Stimulated activated CD8-positive, alpha-beta memory T cell treated with anti-CD3 and anti-CD28 coated beads, Interleukin-15, amount 100 ng/mL, for 48 hours (primary cell): ENCODE results near the gene POMGNT2.
"Not testable (repeated sequence)": the region's sequence is repeated elsewhere in the genome, so short reads cannot be mapped to it uniquely, and the experiment has no call there.

ENCODE experiments used
- DNase-seq, 2 donors: peaks; one replicate each; pipeline ENCODE4 v3.0.0-alpha.2; 2020; ENCODE audit warnings: low read depth in 2 of 2

The POMGNT2 gene

DNA sequence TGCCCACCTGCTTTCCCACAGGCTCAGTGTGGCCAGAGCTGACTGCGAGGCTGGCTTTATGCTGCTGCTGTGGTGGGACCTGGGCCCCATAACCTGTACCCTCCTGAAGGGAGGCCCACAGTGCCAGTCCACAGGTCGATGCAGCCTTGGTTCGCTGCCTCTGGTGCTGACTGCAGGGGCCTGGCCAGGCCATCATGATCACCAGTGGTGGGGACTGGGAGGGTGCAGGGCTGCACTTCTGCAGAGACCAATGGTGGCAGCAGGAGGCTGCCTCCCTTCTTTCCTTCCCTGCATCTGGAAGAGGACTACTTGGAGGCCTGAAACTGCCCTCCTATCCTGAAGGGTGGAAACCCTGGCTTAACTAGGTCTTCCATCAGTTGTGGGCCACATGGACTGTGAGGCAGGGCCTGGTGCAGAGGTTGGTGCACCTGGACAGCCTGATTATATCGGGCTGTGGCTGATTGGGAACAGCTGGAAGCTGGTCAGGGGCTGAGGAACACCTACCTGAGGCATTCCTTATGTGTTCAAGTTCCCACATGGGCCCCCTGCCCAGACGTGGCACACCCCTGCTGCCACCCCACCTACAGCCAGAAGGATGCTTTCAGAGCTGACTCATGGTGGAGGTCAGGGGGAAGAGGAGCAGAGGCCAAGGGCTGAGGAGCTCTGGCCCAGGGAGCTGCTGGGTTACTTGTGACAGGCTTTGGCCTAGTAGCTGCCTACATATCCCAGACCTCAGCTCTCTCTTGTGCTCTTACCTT is 29.8 kb downstream of the POMGNT2 start:
- DNase-seq, result no peak

GRCh38 chr3:43074901-43075689 is 30.8 kb downstream of the POMGNT2 start:
- DNase-seq, result no peak

DNA sequence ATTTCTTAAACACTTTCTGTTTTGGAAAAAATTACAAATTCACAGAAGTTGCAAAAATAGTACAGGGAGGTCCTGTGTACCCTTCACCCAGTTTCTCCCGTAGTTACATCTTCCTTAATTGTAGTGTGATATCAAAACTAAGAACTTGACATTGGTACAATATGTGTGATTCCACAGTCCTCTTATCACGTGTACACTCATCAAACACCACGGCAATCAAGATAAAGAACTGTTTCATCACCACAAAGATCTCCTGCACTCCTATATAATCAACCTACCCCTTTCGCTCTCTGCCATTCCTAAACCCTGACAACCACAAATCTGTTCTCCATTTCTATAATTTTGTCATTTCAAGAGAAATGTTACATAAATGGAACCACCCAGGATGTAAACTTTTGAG is 31.4 kb downstream of the POMGNT2 start:
- no peak for DNase-seq

- no peak for DNase-seq
Measured at GRCh38 chr3:43073836-43074220, 32.1 kb downstream of the POMGNT2 start.

DNA sequence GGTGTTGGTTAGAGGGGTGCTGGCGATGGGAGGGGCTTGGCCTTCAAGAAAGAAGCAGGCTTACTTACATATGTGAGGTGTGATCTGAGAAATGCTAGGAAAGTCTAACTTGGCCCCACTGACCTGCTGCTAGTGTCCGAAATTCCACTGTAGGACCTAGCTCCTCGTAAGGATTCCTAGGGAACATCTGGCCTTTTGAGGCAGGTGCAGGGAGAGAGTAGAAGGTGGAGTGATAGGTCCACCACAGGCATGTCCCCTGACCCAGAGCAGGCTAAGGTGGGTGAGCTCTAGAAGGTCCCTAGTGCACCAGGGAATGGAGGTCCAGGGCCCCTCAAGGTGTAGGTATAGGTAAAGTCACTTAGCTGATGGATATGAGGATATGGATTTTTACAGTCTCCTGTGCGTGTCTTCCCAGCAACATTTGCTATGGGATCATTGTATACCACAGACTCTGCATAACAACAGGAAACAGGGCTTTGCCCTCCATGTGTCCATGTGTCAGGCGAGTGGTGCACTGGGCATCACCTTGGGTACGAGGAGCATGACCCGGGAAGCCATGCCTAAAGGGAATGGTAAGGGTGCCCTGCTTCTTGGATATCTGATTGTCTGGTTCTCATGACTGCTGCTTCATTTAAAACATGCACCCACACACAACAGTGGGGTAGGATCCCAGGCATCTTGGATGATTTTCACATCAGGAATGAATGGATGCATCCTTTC is 32.6 kb downstream of the POMGNT2 start:
- DNase-seq, result no peak

DNA sequence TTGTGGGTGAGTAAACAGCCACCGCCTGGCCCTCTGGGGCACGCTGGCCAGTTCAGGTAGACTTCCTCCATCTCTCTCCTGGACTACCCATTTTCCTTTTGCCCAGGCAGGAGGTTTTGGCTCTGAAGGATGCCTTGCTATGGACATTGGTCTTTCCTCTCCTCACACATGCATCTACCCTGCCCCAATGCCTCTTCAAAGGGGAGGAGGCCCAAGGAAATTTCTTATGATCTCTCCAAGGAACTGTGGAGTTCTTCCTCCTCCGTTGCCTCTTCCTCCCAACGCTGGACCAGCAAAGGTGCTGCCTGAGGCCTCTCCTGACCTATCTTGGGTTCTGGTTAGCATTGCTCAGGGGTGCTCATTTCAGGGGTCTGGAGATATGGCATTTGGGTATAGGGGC is 33.5 kb downstream of the POMGNT2 start:
- no peak for DNase-seq

- DNase-seq, result no peak
Measured at GRCh38 chr3:43071313-43071893, 34.5 kb downstream of the POMGNT2 start.

DNA sequence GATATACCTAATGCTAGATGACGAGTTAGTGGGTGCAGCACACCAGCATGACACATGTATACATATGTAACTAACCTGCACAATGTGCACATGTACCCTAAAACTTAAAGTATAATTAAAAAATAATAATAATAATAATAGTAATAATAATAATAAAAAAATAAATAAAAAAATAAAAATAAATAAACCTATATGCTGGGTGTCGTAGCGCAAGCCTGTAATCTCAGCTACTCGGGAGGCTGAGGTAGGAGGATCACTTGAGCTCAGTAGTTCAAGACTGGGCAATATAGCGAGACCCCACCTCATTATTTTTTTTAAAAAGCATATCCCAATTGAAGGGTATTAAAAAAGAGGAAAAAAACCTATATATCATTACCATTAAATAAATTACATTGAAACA is 35.2 kb downstream of the POMGNT2 start:
- not testable (repeated sequence) for DNase-seq

GRCh38 chr3:43063114-43063513 is 42.8 kb downstream of the POMGNT2 start:
- DNase-seq, result no peak

DNA sequence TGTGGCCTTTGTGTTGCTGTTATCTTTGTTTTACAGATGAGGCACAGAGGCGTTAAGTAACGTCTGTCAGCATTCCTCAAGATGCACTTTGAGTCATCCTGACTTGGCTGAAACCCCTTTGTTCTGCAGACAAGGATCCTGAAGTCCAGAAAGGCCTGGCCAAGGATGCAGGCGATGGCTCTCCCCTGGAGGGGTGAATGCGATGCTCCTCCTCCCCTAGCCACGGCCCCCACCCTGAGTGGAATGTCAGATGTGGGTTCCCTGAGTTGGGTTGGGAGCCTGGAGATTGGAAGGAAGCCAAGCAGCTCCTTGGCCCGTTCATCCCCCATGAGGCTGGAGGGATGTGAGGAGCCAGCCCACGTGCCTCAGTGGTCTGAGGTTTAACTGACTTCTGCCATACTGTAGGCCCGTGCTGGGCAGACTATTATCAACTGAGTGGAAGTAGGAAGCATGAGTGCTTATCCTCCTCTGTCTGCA is 43.3 kb downstream of the POMGNT2 start:
- DNase-seq, result no peak

DNA sequence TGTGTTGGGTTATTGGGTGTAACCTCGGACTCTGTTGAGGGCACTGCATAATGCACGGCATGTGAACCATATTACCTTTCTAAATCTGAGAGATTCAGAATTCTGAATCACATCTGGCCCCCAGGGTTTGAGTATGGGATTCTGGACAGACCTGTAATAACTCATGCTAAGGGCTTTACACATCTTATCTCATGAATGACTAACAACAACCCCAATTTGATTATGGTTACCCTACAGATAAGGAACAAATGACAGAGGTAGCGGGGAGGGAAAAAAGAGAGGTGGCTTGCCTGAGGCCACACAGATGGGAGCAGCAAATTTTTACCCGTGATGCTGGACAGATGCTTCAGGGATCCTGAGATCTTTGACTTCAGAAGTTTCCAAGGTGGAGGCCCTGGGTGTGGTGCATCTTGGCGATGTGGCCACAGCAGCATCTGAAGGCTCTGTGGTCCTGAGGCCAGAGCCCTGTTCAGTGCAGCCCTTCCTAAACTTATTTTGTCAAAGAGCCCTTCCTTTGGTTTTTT is 43.8 kb downstream of the POMGNT2 start:
- no peak for DNase-seq

DNA sequence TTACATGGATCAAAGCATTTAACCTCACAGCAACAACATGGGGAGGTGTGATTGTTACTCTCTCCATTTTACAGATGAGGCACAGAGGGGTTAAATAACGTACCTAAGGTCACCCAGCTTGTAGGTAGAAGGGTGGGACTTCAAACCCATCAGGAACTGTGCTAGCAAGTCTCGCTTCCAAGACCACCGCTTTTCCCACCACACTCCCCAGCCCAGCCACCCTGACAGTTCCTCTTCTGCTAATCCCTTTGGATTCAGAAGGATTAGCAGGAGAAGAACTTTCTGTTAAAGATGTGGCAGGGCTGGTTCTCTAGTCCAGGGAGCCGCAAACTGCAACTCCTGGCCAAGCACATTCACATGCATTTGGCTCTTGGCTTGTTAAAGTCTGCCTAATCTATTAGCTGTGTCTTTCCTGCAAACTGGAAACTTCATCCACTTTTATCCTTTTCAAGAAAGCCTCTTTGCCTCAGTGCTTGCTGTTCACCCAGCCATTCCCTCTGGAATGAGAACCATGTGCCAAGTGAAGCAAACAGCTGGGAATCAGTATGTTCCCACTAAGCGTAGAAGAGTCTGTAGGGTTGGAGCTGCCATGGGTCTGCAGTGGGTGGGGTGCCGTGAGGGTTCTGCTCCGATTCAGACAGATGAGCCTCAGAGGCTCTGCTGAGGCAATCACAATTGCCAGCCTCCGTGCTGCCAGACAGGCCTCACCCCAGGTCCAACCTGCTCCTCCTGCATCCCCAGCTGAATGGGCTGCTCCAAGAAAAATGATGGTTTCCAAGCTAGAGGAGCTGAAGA is 44.6 kb downstream of the POMGNT2 start:
- DNase-seq, result no peak

GRCh38 chr3:43059456-43059855 is 46.4 kb downstream of the POMGNT2 start:
- DNase-seq, result no peak

GRCh38 chr3:43055806-43056770 is 49.8 kb downstream of the POMGNT2 start:
- no peak for DNase-seq

- DNase-seq, result no peak
Measured at GRCh38 chr3:43055393-43055792, 50.5 kb downstream of the POMGNT2 start.

- no peak for DNase-seq
Measured at GRCh38 chr3:43054754-43055153, 51.1 kb downstream of the POMGNT2 start.

- no peak for DNase-seq
Measured at GRCh38 chr3:43053291-43053690, 52.6 kb downstream of the POMGNT2 start.

GRCh38 chr3:43048470-43048869 is 57.4 kb downstream of the POMGNT2 start:
- DNase-seq, result no peak

GRCh38 chr3:43046583-43046982 is 59.3 kb downstream of the POMGNT2 start:
- no peak for DNase-seq

DNA sequence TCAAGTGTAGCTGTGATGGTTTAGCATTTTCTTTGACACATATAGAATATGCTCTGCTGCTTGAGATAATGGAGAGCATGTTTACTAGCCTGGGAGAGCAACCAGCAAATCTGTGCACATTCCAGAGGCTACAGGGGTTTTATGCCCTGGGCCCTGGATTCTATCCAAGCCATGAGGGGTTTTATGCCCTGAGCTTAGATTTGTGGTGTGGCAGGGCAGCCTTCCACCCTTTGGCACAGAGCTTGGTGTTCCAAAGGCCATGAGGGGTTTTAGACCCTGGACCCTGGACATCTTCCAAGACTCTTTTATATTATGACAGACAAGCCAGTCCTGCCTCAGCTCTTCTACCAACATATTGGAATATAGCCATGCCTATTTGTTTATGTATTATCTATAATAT is 60.8 kb downstream of the POMGNT2 start:
- not testable (repeated sequence) for DNase-seq
